Measurements from ENCODE around the gene SLC25A22.

The SLC25A22 gene

DNA sequence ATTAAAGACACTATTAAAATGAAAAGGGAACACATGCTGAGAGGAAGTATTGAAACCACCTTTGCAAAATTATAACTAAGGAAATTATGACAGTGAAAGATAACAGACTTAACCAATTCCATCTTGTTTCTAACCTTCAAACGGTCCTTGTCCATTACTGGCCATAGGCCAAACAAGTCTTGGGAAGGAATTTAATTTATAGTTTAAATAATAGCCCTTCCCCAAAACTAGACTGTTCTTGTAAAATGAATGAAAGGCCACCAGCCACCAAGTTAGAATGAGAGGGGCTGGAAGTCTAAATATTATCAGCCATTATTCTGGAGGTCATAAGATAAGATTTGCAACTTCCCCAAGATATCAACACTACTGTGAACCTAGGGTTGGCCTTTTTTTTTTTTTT lies 52.7 kb downstream of the SLC25A22 start:
- DNase-seq, result no peak

DNA sequence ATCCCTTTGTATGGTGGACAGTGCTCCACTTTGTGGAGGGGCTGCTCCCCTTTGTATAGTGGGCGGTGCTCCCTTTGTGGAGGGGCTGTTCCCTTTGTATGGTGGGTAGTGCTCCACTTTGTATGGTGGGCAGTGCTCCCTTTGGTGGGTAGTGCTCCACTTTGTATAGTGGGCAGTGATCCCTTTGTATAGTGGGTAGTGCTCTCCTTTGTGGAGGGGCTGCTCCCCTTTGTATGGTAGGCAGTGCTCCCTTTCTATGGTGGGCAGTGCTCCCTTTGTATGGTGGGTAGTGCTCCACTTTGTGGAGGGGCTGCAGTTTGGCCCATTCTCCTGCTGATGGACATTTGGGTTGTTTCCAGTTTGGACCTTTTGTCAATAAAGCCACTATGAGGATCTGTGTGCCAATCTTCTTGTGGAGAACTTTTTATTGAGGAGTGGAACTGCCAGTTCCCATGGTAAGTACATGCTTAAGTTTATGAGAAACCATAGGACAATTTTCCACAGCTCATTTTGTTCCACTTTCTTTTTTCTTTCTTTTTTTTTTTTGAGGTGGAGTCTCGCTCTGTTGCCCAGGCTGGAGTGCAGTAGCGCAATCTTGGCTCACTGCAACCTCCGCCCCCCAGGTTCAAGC lies 55.4 kb downstream of the SLC25A22 start:
- no peak for DNase-seq

DNA sequence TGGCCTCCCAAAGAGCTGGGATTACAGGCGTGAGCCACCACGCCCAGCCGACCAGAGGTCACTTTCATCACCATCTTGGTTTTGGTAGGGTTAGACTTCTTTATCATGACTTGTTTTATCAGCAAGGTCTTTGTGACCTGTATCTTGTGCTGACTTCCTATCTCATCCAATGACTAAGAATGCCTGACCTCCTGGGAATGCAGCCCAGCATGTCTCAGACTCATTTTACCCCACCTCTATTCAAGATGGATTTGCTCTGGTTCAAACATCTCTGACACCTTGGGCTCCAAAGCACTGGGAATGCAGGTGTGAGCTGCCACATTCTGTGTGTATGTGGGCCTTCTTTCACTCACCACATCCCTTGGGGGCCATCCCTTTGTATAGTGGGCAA lies 55.9 kb downstream of the SLC25A22 start:
- DNase-seq, result no peak

All from fibroblast of skin of scalp (primary cell).